Cardiac fibroblast (primary cell): ENCODE data around the gene NF2.

Experiments used
- DNase-seq, 2 donors: peaks; one replicate each; pipeline versions ENCODE4 v3.0.0 to v3.0.0-alpha.2; 2010; ENCODE audit warnings: low read depth in 2 of 2
- H3K4me3 ChIP-seq, 2 donors: replicated peaks in 1 of 2; 1 replicate in 1 of 2; 2 replicates in 1 of 2; pipeline ENCODE4 v1.5.1; 2011; ENCODE audit warnings: low read depth in 2 of 2, low read length in 2 of 2, mild to moderate bottlenecking in 2 of 2, moderate library complexity in 1 of 2
- TF ChIP-seq, protein P1 (sequence below): IDR thresholded peaks from one replicate; pipeline ENCODE4 v1.5.1; 2011; ENCODE audit warnings: low read depth, mild to moderate bottlenecking, low read length, inconsistent platforms

Gene NF2

DNA sequence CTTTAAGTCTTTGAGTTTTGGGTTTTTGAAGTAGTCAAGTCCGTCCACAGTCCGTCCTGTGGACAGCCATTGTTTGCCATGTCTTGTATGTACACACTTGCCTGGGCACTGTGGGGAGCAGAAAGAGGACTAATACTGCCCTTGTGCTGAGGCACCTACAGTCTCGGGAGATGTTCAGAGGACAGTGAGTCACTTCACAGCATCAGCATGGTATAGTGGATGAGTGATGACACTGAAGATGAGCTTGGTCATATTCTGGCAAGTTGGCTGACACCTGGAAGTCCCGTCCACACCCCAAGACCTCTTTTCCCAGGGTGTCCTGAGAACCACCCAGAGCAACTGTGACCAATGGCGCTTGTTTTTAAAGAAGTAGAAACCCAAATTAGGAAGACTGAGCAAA is 29.2 kb downstream of the NF2 start:
- TF ChIP-seq, protein P1, sequence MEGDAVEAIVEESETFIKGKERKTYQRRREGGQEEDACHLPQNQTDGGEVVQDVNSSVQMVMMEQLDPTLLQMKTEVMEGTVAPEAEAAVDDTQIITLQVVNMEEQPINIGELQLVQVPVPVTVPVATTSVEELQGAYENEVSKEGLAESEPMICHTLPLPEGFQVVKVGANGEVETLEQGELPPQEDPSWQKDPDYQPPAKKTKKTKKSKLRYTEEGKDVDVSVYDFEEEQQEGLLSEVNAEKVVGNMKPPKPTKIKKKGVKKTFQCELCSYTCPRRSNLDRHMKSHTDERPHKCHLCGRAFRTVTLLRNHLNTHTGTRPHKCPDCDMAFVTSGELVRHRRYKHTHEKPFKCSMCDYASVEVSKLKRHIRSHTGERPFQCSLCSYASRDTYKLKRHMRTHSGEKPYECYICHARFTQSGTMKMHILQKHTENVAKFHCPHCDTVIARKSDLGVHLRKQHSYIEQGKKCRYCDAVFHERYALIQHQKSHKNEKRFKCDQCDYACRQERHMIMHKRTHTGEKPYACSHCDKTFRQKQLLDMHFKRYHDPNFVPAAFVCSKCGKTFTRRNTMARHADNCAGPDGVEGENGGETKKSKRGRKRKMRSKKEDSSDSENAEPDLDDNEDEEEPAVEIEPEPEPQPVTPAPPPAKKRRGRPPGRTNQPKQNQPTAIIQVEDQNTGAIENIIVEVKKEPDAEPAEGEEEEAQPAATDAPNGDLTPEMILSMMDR: no peak
- H3K4me3 ChIP-seq: no peak overlapping the region
- peak in 1 of 2 donors; percentile 35 for DNase-seq

DNA sequence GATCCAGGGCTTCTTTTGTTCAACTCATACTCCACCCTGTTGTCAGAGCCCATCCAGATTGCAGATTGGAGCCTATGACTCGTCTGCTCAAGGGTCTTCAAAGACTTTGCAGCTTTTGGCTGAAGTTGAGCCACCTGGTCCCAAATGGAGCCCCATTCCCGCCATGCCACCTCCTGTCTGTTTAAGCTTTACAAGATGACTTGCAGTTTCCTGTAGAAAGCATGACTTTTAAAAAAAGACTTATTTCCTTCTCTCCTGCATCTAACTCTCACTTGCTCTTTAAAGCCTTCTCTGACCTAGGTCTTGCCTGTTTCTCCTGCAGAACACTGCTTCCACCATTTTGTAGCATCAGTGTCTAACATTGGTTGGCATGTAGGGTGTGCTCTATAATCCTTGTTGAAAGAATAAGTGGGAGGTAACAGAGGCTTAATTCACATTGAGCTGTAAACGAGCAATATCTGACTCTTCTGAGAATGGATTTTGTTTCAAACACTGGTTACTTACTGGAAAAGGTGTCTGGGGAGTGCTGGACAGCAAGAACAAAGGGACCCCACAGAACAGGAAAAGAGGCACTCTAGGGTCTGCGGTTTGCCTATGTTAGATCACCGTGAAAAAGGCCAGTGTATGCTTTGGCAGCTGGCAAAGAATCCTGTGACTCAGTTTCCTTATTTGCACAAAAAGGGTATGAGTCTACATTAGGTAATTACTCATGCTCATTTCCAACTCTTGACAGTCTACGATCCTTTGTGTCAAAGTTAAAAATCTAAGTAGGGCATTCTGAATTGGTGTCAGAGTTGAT is 30.3 kb downstream of the NF2 start:
- peak; percentile 26 to 81 for DNase-seq
- TF ChIP-seq, protein P1: no peak
- no peak overlapping the region for H3K4me3 ChIP-seq

DNA sequence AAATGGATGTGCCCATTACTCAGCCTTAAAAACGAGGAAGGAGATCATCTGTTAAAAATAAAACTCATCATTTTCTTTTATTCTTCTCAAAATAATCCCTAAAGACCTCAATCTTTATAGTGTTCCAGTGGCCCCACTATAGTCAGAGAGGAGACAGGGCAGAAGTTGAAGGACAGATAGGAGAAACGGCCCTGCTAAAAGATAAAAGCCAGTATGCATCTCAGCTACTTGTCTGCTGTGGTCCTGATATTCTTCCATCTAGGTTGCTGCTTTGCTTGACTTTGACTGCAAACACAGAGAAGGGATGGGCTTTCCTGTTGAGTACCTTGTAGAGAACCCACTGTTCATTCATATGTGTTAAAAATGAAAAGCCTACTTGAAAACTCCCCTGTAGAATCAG is 31.4 kb downstream of the NF2 start:
- H3K4me3 ChIP-seq: no peak overlapping the region
- TF ChIP-seq, protein P1: no peak
- no peak for DNase-seq

DNA sequence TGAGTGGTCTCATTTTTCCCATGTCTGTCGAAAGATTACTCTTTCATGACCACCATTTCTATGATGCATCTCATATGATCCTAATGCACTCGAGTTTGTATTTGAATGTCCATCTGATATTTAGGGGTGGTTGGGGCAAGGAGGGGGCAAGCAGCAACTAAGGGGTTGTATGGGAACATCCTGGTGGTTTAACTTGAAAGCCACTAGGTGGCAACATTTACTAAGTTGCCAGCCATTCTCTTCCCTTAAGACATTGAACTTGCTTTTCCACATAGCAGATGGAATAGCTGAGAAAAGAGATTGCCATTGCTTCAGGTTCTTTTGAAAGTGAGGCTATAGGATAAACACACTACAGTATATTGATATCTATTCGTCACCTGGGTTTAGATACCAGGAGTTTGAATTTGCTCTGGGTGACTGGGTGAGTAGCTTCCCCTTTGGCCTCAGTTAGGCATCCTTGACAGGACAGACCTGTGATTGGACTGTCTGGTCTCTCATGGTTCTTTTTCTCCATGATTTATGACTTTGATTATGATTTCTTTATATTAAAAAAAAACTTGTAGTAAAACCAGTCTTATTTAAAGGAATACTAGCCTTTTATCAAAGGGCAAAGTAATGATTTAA is 32.4 kb downstream of the NF2 start:
- TF ChIP-seq, protein P1: peak; percentile 64
- peak; percentile 74 to 76 for DNase-seq

DNA sequence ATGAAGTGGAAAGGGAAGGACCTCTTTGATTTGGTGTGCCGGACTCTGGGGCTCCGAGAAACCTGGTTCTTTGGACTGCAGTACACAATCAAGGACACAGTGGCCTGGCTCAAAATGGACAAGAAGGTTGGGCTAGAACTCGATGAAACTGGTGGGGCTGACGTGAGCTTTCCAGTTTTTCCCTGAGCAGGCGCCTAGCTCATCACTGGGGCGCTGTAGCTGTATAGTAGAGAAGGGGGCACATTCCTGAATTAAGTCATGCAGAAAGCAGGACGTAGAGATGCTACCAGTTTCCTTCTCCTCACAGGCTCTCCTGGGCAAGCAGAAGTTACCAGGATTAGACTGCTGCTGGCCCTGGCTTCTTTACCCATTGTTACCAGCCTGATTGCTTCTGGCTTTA is 33.3 kb downstream of the NF2 start:
- TF ChIP-seq, protein P1: no peak
- no peak overlapping the region for H3K4me3 ChIP-seq
- no peak for DNase-seq

More for the DNA sequence above, 32.4 kb downstream of the NF2 start:
- H3K4me3 ChIP-seq: no peak overlapping the region

DNA sequence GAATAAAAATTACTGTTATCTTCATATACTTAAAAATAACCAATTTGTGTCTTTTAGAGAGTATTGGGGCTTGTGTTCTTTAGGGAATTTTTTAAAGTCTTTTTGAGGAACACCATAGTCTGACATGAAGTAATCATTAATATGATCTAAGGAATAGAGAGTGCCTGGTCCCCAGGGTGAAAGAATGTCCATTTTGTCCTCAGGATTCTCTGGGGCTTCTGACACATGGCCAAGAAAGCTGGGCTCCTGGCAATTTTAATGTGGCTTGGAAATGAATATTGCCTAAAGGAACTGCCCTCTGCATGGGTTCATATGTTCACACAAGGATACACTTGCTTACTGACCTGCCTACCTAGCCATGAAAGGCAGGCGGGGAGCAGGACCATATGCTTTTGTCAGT is 33.7 kb downstream of the NF2 start:
- DNase-seq: no peak
- H3K4me3 ChIP-seq: no peak overlapping the region
- TF ChIP-seq, protein P1: no peak
